ENCODE results near the gene ENOX1. TPM values are rescaled to one million over a fixed set of nuclear protein-coding genes. Genes with fewer than 3 reads are reported as not detected.

ENOX1 gene
- total RNA-seq, 1 experiment from 2014 or later, result 1.8 TPM

- no peaks in the 10 kb centered on the region for H3K27me3 Mint-ChIP-seq (ENCODE audit: insufficient read depth, unreplicated experiment)
- H3K9me3 Mint-ChIP-seq (ENCODE audit: unreplicated experiment), result no peaks in the 10 kb centered on the region
- TF ChIP-seq CTCF (IDR thresholded peaks at IDR 0.05; ENCODE audit: unreplicated experiment), result no peak
- H3K27ac Mint-ChIP-seq (ENCODE audit: low read depth, unreplicated experiment), result no peak overlapping the region
- ChIA-PET POLR2A (no interaction called here), CTCF (no interaction called here)
- peak; percentile 12 for DNase-seq (ENCODE audit: unreplicated experiment)
- intact Hi-C loops (cut with micrococcal nuclease), result no loop called here
- peaks cover 9% of the 10 kb centered on the region for H3K4me1 Mint-ChIP-seq (ENCODE audit: insufficient read depth, unreplicated experiment)
- no peaks in the 10 kb centered on the region for H3K36me3 Mint-ChIP-seq (ENCODE audit: insufficient read depth, unreplicated experiment)
- no TSS peak for BruUV-seq (replicated peaks)
- H3K4me3 Mint-ChIP-seq (ENCODE audit: unreplicated experiment), result no peak overlapping the region
Measured at GRCh38 chr13:43433691-43434141, 353.1 kb downstream of the ENOX1 start.

- H3K27me3 Mint-ChIP-seq (ENCODE audit: insufficient read depth, unreplicated experiment), result no peaks in the 10 kb centered on the region
- H3K36me3 Mint-ChIP-seq (ENCODE audit: insufficient read depth, unreplicated experiment), result no peaks in the 10 kb centered on the region
- CTCF ChIA-PET, result no interaction called here
- H3K27ac Mint-ChIP-seq (ENCODE audit: low read depth, unreplicated experiment), result no peak overlapping the region
- POLR2A ChIA-PET, result no interaction called here
- DNase-seq (ENCODE audit: unreplicated experiment), result no peak
- H3K4me1 Mint-ChIP-seq (ENCODE audit: insufficient read depth, unreplicated experiment), result peaks cover 9% of the 10 kb centered on the region
- no peak overlapping the region for H3K4me3 Mint-ChIP-seq (ENCODE audit: unreplicated experiment)
- H3K9me3 Mint-ChIP-seq (ENCODE audit: unreplicated experiment), result no peaks in the 10 kb centered on the region
- TF ChIP-seq CTCF (IDR thresholded peaks at IDR 0.05; ENCODE audit: unreplicated experiment), result no peak
- BruUV-seq (replicated peaks), result no TSS peak
- intact Hi-C loops (cut with micrococcal nuclease), result no loop called here
Measured at GRCh38 chr13:43432958-43433357, 353.8 kb downstream of the ENOX1 start.

- no peaks in the 10 kb centered on the region for H3K36me3 Mint-ChIP-seq (ENCODE audit: insufficient read depth, unreplicated experiment)
- intact Hi-C loops (cut with micrococcal nuclease), result no loop called here
- H3K9me3 Mint-ChIP-seq (ENCODE audit: unreplicated experiment), result no peaks in the 10 kb centered on the region
- BruUV-seq (replicated peaks), result no TSS peak
- H3K27ac Mint-ChIP-seq (ENCODE audit: low read depth, unreplicated experiment), result no peak overlapping the region
- CTCF ChIA-PET, result no interaction called here
- TF ChIP-seq CTCF (IDR thresholded peaks at IDR 0.05; ENCODE audit: unreplicated experiment), result no peak
- POLR2A ChIA-PET, result no interaction called here
- peaks cover 9% of the 10 kb centered on the region for H3K4me1 Mint-ChIP-seq (ENCODE audit: insufficient read depth, unreplicated experiment)
- H3K4me3 Mint-ChIP-seq (ENCODE audit: unreplicated experiment), result no peak overlapping the region
- H3K27me3 Mint-ChIP-seq (ENCODE audit: insufficient read depth, unreplicated experiment), result no peaks in the 10 kb centered on the region
- no peak for DNase-seq (ENCODE audit: unreplicated experiment)
Measured at GRCh38 chr13:43431841-43432240, 354.9 kb downstream of the ENOX1 start.

- no TSS peak for BruUV-seq (replicated peaks)
- Mint-ChIP-seq H3K27ac (ENCODE audit: low read depth, unreplicated experiment) (no peak overlapping the region), H3K36me3 (ENCODE audit: insufficient read depth, unreplicated experiment) (no peaks in the 10 kb centered on the region), H3K4me1 (ENCODE audit: insufficient read depth, unreplicated experiment) (peaks cover 9% of the 10 kb centered on the region), H3K4me3 (ENCODE audit: unreplicated experiment) (no peak overlapping the region), H3K27me3 (ENCODE audit: insufficient read depth, unreplicated experiment) (no peaks in the 10 kb centered on the region), H3K9me3 (ENCODE audit: unreplicated experiment) (no peaks in the 10 kb centered on the region)
- TF ChIP-seq CTCF (IDR thresholded peaks at IDR 0.05; ENCODE audit: unreplicated experiment), result no peak
- DNase-seq (ENCODE audit: unreplicated experiment), result peak; percentile 75
- ChIA-PET CTCF (interaction anchor here (0.5 kb wide), 1 partner anchor 29 kb away, joined by 5 read pairs; no protein-coding TSS in a partner anchor), POLR2A (no interaction called here)
- intact Hi-C loops (cut with micrococcal nuclease), result no loop called here
Measured at GRCh38 chr13:43431290-43431716, 355.5 kb downstream of the ENOX1 start.

All from MCF 10A (cell line).